CD4-positive, alpha-beta T cell (primary cell): ENCODE data around the gene MYL12A. TPM values are rescaled to one million over a fixed set of nuclear protein-coding genes. Genes with fewer than 3 reads are reported as not detected.

Experiments
- ATAC-seq: fragments of 200-7000 bp; cut with Tn5 transposase; one replicate; pipeline ENCODE4 v1.10.0; 2022; ENCODE audit warnings: mild to moderate bottlenecking; ENCODE audit not compliant: poor library complexity
- CTCF ChIA-PET: fragments of 350-600 bp; sonication (Branson Sonifier 250); formaldehyde crosslinking; loops from one replicate; lab custom pipeline; 2021; ENCODE audit warnings: antibody characterized with exemption, inconsistent platforms; lab: Charles Lee
- POLR2A ChIA-PET: fragments of 350-600 bp; sonication (Branson Sonifier 250); formaldehyde crosslinking; loops from one replicate; lab custom pipeline; 2021; ENCODE audit warnings: antibody characterized with exemption, inconsistent platforms; lab: Charles Lee
- DNase-seq, 14 experiments: peaks; one replicate each; pipeline ENCODE4 v3.0.0-alpha.2; 2013 to 2020; ENCODE audit warnings: mixed read lengths in 2 of 14
- H3K27ac ChIP-seq, 2 donors: one replicate each; pipeline versions ENCODE4 v1.5.1 to v1.7.0; 2013; ENCODE audit warnings: low read length in 2 of 2, low read depth in 1 of 2, mild to moderate bottlenecking in 1 of 2
- H3K27me3 ChIP-seq, 2 experiments: 1 replicate in 1 of 2; 2 replicates in 1 of 2; pipeline versions ENCODE4 v1.6.1 to v1.7.0; 2013; ENCODE audit warnings: low read length in 2 of 2, control low read depth in 1 of 2, mild to moderate bottlenecking in 1 of 2, moderate library complexity in 1 of 2; ENCODE audit not compliant: insufficient read depth in 2 of 2, control insufficient read depth in 1 of 2
- H3K36me3 ChIP-seq: one replicate; pipeline ENCODE4 v1.6.1; 2013; ENCODE audit warnings: low read length, control low read depth; ENCODE audit not compliant: insufficient read depth
- H3K4me1 ChIP-seq: one replicate; pipeline ENCODE4 v1.6.1; 2013; ENCODE audit warnings: low read length, control low read depth; ENCODE audit not compliant: insufficient read depth
- H3K4me3 ChIP-seq: one replicate; pipeline ENCODE4 v1.5.1; 2013; ENCODE audit warnings: mild to moderate bottlenecking, low read length, moderate library complexity
- H3K9me3 ChIP-seq, 2 experiments: 1 replicate in 1 of 2; 2 replicates in 1 of 2; pipeline versions ENCODE4 v1.6.1 to v1.7.0; 2013; ENCODE audit warnings: low read length in 2 of 2, mild to moderate bottlenecking in 2 of 2, control low read depth in 1 of 2, moderate library complexity in 1 of 2; ENCODE audit not compliant: control insufficient read depth in 1 of 2, insufficient read depth in 1 of 2
- H3K27ac Mint-ChIP-seq: one replicate; pipeline ENCODE4 v1.8.0; 2020; ENCODE audit warnings: mixed read lengths
- H3K27me3 Mint-ChIP-seq: one replicate; pipeline ENCODE4 v1.8.0; 2021; ENCODE audit warnings: mixed read lengths
- H3K36me3 Mint-ChIP-seq: one replicate; pipeline ENCODE4 v1.8.0; 2021; ENCODE audit warnings: low read depth, mixed read lengths
- H3K4me1 Mint-ChIP-seq: one replicate; pipeline ENCODE4 v1.8.0; 2021; ENCODE audit warnings: low read depth, mixed read lengths
- H3K4me3 Mint-ChIP-seq: one replicate; pipeline ENCODE4 v1.8.0; 2020; ENCODE audit warnings: mild to moderate bottlenecking, mixed read lengths
- H3K9me3 Mint-ChIP-seq: one replicate; pipeline ENCODE4 v1.8.0; 2020; ENCODE audit warnings: mixed read lengths
- intact Hi-C, 2 experiments: fragments of 100-400 bp; cut with DNase I in 1 of 2; cut with micrococcal nuclease in 1 of 2; formaldehyde crosslinking; loops; one replicate each; pipeline versions ENCODE4 v1.15.1 to v1.9.0; 2023 to 2025; cut with DNase I, micrococcal nuclease
- total RNA-seq, 174 experiments: library from RNA in 2 of 174; stranded (reverse) in 2 of 174; gene quantifications; one replicate each; pipeline ENCODE4 v1.2.3 and lab custom pipeline; 2021 to 2026
- TF ChIP-seq, protein P1 (sequence below): fragments of 200-600 bp; IDR thresholded peaks from one replicate; pipeline ENCODE4 v1.8.0; 2022; ENCODE audit warnings: antibody characterized with exemption, mild to moderate bottlenecking

The MYL12A gene
- total RNA-seq, 2 experiments from 2014 or later: 188 to 190 TPM

DNA sequence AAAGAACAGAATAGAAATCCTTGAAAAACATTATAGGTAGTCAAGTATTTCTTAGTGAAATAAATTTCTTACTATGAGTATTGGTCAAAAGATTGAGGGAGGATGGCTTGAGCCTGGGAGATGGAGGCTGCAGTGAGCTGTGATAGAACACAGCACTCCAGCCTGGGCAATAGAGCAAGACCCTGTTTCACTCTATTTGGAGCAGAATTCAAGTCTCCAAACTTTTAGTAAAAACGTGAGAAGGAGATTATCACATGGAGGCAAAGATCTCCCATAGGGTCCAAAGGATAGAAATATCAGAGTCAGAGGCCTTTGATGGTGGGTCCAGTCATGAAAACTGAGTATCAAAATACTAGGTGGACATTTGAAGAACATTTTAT is 2.4 kb upstream of the MYL12A start:
- ChIA-PET CTCF (interaction anchor here (0.9 to 2.8 kb wide), 15 partner anchors 11 to 421 kb away, joined by 3 to 24 read pairs (median 5); no protein-coding TSS in a partner anchor), POLR2A (interaction anchor here (0.7 to 9.2 kb wide), 11 partner anchors 11 to 349 kb away, joined by 3 to 286 read pairs (median 4); partner anchors contain the start of genes MYL12B and TGIF1)
- no peaks in the 10 kb centered on the region for H3K9me3 Mint-ChIP-seq
- peak overlapping the region; percentile 100 for H3K27ac Mint-ChIP-seq
- no peaks in the 10 kb centered on the region for H3K27me3 Mint-ChIP-seq
- intact Hi-C loops: loop anchor here (2.0 to 10.0 kb wide), 4 partner anchors 183 to 670 kb away; partner anchors contain the start of genes METTL4 (in 1 of the 2) and NDC80 (in 1 of the 2)
- peaks cover 42% of the 10 kb centered on the region for H3K36me3 Mint-ChIP-seq
- Histone ChIP-seq H3K4me1 (peaks cover 32% of the 10 kb centered on the region), H3K27ac (no peak overlapping the region), H3K9me3 (peaks cover 0 to 12% of the 10 kb centered on the region in 2 experiments), H3K36me3 (peaks cover 10% of the 10 kb centered on the region), H3K4me3 (peak overlapping the region; percentile 84), H3K27me3 (no peaks in the 10 kb centered on the region)
- peak overlapping the region; percentile 75 for H3K4me3 Mint-ChIP-seq
- DNase-seq (no peak), ATAC-seq (no peak)
- TF ChIP-seq, protein P1, sequence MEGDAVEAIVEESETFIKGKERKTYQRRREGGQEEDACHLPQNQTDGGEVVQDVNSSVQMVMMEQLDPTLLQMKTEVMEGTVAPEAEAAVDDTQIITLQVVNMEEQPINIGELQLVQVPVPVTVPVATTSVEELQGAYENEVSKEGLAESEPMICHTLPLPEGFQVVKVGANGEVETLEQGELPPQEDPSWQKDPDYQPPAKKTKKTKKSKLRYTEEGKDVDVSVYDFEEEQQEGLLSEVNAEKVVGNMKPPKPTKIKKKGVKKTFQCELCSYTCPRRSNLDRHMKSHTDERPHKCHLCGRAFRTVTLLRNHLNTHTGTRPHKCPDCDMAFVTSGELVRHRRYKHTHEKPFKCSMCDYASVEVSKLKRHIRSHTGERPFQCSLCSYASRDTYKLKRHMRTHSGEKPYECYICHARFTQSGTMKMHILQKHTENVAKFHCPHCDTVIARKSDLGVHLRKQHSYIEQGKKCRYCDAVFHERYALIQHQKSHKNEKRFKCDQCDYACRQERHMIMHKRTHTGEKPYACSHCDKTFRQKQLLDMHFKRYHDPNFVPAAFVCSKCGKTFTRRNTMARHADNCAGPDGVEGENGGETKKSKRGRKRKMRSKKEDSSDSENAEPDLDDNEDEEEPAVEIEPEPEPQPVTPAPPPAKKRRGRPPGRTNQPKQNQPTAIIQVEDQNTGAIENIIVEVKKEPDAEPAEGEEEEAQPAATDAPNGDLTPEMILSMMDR: no peak
- peaks cover 22% of the 10 kb centered on the region for H3K4me1 Mint-ChIP-seq

DNA sequence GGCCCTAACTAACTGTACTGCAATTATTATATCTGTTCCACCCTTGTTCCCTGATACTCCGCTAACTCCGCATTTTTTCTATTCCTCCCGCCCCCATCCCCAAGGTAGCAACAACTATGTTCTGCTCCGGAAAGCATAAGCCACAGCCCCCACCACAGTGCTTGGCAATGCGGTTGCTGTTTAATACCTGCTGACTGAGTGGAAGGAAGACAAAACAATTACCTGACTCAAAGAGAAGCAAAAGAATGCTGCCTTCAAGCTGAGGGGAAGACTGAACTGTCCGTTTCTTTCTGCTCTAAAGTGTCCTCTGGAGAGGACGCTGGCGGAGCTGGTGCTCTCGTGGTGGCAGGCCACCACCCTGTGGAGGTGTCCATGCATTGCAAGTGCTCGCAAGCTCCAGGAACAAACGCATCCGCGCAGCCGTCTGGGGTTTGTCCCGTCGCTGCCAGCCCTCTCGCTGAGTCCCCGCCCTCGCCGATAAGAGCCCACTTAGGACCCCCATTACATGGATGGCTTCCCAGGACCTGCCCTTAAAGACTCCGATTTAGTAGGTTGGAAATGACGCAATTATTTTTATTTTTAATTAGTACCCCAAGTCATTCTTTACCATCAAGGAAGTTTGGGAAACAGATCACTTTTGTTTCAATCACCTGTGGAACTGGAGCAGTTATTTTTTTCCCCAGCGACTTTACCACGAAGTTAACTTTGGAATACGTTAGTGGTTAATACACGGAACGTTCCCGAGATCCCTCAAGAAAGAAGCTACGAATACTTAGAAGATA is 1.6 kb upstream of the MYL12A start:
- ChIA-PET CTCF (interaction anchor here (0.6 to 2.8 kb wide), 45 partner anchors 9 to 673 kb away, joined by 3 to 24 read pairs (median 4); partner anchors contain the start of gene LPIN2), POLR2A (interaction anchor here (0.5 to 9.2 kb wide), 27 partner anchors 10 to 657 kb away, joined by 3 to 286 read pairs (median 4); partner anchors contain the start of genes LPIN2, MYL12B and TGIF1)
- peaks cover 14% of the 10 kb centered on the region for H3K36me3 ChIP-seq
- H3K4me3 ChIP-seq: peak overlapping the region; percentile 84
- H3K27ac ChIP-seq: peak overlapping the region; percentile 84 to 92
- peak; percentile 57 for ATAC-seq
- H3K27ac Mint-ChIP-seq: peak overlapping the region; percentile 100
- H3K4me1 Mint-ChIP-seq: peaks cover 29% of the 10 kb centered on the region
- peaks cover 40% of the 10 kb centered on the region for H3K36me3 Mint-ChIP-seq
- peak; percentile 57 to 89 (median 70) for DNase-seq
- TF ChIP-seq, protein P1: peak; percentile 72
- H3K4me1 ChIP-seq: peaks cover 32% of the 10 kb centered on the region
- peaks cover 0 to 12% of the 10 kb centered on the region in 2 experiments for H3K9me3 ChIP-seq
- H3K4me3 Mint-ChIP-seq: peak overlapping the region; percentile 93
- no peaks in the 10 kb centered on the region for H3K27me3 ChIP-seq
- H3K9me3 Mint-ChIP-seq: no peaks in the 10 kb centered on the region
- no peaks in the 10 kb centered on the region for H3K27me3 Mint-ChIP-seq
- intact Hi-C loops: loop anchor here (1.0 to 10.0 kb wide), 9 partner anchors 95 to 671 kb away; partner anchors contain the start of genes LPIN2 (in 1 of the 2), METTL4 (in 1 of the 2) and NDC80 (in 1 of the 2)

DNA sequence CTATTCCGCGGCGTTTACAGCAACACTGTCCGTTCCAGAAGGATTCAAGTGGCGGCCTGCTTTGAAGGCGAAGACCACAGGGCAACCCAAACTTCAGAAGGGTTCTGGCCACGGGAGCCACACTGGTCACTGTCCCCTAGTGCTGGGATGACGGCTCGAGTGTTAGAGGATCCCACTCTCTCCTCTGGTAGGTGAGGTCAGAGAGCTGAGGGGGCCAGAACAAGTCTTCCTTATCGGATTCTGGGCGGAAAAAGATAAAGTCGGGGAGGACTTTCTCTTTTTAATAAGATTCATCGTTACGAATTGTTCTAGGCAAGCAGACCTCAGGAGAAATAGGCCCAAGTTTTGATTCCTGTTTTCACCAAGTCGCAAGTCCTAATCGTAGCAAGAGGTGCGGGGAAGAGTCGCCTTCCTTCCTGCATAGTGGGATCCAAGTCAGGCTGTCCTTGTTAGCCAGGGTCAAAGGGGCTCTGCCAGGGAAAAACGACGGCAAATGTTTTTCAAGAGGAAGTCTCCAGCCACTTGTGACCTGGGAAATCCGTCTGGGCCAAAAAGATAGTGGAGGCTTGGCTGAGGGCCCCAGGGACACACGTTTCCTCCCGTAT is 864 bp upstream of the MYL12A start:
- intact Hi-C loops: loop anchor here (1.0 to 10.0 kb wide), 9 partner anchors 15 to 672 kb away; partner anchors contain the start of genes LPIN2 (in 1 of the 2), METTL4 (in 1 of the 2), MYL12B (in 1 of the 2) and NDC80 (in 1 of the 2)
- H3K36me3 ChIP-seq: peaks cover 17% of the 10 kb centered on the region
- DNase-seq (peak in 1 of 14 experiments; percentile 17), ATAC-seq (no peak)
- peaks cover 46% of the 10 kb centered on the region for H3K36me3 Mint-ChIP-seq
- H3K27me3 Mint-ChIP-seq: no peaks in the 10 kb centered on the region
- H3K4me3 Mint-ChIP-seq: peak overlapping the region; percentile 93
- TF ChIP-seq, protein P1: no peak
- H3K9me3 Mint-ChIP-seq: no peaks in the 10 kb centered on the region
- ChIA-PET POLR2A (interaction anchor here (0.5 to 9.2 kb wide), 39 partner anchors 9 to 657 kb away, joined by 3 to 286 read pairs (median 5); partner anchors contain the start of genes LPIN2, MYL12B, SMCHD1 and TGIF1), CTCF (interaction anchor here (0.6 to 3.2 kb wide), 44 partner anchors 9 to 673 kb away, joined by 3 to 24 read pairs (median 4); partner anchors contain the start of gene LPIN2)
- no peaks in the 10 kb centered on the region for H3K27me3 ChIP-seq
- peaks cover 32% of the 10 kb centered on the region for H3K4me1 ChIP-seq
- peak overlapping the region; percentile 84 to 92 for H3K27ac ChIP-seq
- H3K4me3 ChIP-seq: peak overlapping the region; percentile 84
- H3K9me3 ChIP-seq: peaks cover 0 to 5% of the 10 kb centered on the region in 2 experiments
- H3K4me1 Mint-ChIP-seq: peaks cover 34% of the 10 kb centered on the region
- H3K27ac Mint-ChIP-seq: peak overlapping the region; percentile 100
